H1 (cell line): ENCODE data around the gene RTN3. TPM values are rescaled to one million over a fixed set of nuclear protein-coding genes. Genes with fewer than 3 reads are reported as not detected.

ENCODE experiments used
- CTCF ChIA-PET: fragments of 300-600 bp; sonication (Branson Sonifier 250); formaldehyde crosslinking; loops from one replicate; lab custom pipeline; 2021; ENCODE audit not compliant: partially characterized antibody; lab: Charles Lee
- POLR2A ChIA-PET: fragments of 300-600 bp; sonication (Branson Sonifier 250); formaldehyde crosslinking; loops from one replicate; lab custom pipeline; 2021; ENCODE audit warnings: inconsistent platforms; ENCODE audit not compliant: partially characterized antibody; lab: Charles Lee
- DNase-seq, 2 experiments: peaks; one replicate each; pipeline versions ENCODE4 v3.0.0 to v3.0.0-alpha.2; 2010 to 2022; ENCODE audit warnings: low spot score in 2 of 2, low read depth in 1 of 2, mixed read lengths in 1 of 2
- FAIRE-seq: peaks from 2 replicates; lab custom pipeline; 2011; peaks lifted over from hg19 to GRCh38; lab: Jason Lieb, UNC
- H2AFZ ChIP-seq: 2 replicates; pipeline ENCODE4 v1.8.1; 2012; ENCODE audit warnings: low read length, inconsistent platforms
- H2AK5ac ChIP-seq: 2 replicates; pipeline ENCODE4 v1.6.1; 2013; ENCODE audit warnings: low read depth, low read length
- H2BK120ac ChIP-seq: replicated peaks from 2 replicates; pipeline ENCODE3; 2013; ENCODE audit warnings: low read depth, low read length, inconsistent platforms
- H2BK12ac ChIP-seq: 2 replicates; pipeline ENCODE4 v1.6.1; 2013; ENCODE audit warnings: low read depth, low read length
- H2BK15ac ChIP-seq: 2 replicates; pipeline ENCODE4 v1.6.1; 2013; ENCODE audit warnings: low read length
- H2BK20ac ChIP-seq: 2 replicates; pipeline ENCODE4 v1.6.1; 2013; ENCODE audit warnings: low read length
- H2BK5ac ChIP-seq: 2 replicates; pipeline ENCODE4 v1.6.1; 2013; ENCODE audit warnings: low read depth, low read length
- H3K14ac ChIP-seq: 2 replicates; pipeline ENCODE4 v1.6.1; 2013; ENCODE audit warnings: inconsistent platforms; ENCODE audit not compliant: insufficient read length
- H3K18ac ChIP-seq: 2 replicates; pipeline ENCODE4 v1.6.1; 2013; ENCODE audit warnings: low read length; ENCODE audit errors: extremely low read depth
- H3K23ac ChIP-seq: 2 replicates; pipeline ENCODE4 v1.6.1; 2013; ENCODE audit warnings: inconsistent platforms; ENCODE audit not compliant: insufficient read length
- H3K23me2 ChIP-seq: 2 replicates; pipeline ENCODE4 v1.6.1; 2013; ENCODE audit warnings: low read depth, low read length
- H3K27ac ChIP-seq: 2 replicates; pipeline ENCODE4 v1.6.1; 2011; ENCODE audit warnings: low read depth, low read length, inconsistent platforms
- H3K27me3 ChIP-seq, 4 experiments: replicated peaks in 1 of 4; 1 replicate in 1 of 4; 2 replicates in 3 of 4; pipeline versions ENCODE4 v1.6.1 to v1.8.1; 2011 to 2013; ENCODE audit warnings: low read length in 3 of 4, mild to moderate bottlenecking in 3 of 4, inconsistent platforms in 2 of 4, mixed read lengths in 2 of 4, moderate library complexity in 1 of 4; ENCODE audit not compliant: control insufficient read depth in 3 of 4, insufficient read depth in 3 of 4; ENCODE audit errors: extremely low read depth in 1 of 4
- H3K36me3 ChIP-seq, 4 experiments: 2 replicates each; pipeline versions ENCODE4 v1.6.1 to v1.8.1; 2011 to 2013; ENCODE audit warnings: mild to moderate bottlenecking in 4 of 4, low read length in 3 of 4, moderate library complexity in 2 of 4, control low read depth in 1 of 4, inconsistent platforms in 1 of 4; ENCODE audit not compliant: insufficient read depth in 4 of 4, control insufficient read depth in 2 of 4
- H3K4ac ChIP-seq: replicated peaks from 2 replicates; pipeline ENCODE3; 2013; ENCODE audit warnings: low read length, low read depth, mixed read lengths, inconsistent platforms; ENCODE audit not compliant: insufficient read length
- H3K4me1 ChIP-seq, 4 experiments: replicated peaks in 1 of 4; 1 replicate in 1 of 4; 2 replicates in 3 of 4; pipeline versions ENCODE4 v1.6.1 to v1.8.1; 2011 to 2013; ENCODE audit warnings: low read length in 3 of 4, inconsistent platforms in 2 of 4, mixed read lengths in 1 of 4; ENCODE audit not compliant: insufficient read depth in 4 of 4, control insufficient read depth in 3 of 4
- H3K4me2 ChIP-seq, 2 experiments: 2 replicates each; pipeline versions ENCODE4 v1.6.1 to v1.8.1; 2011 to 2013; ENCODE audit warnings: low read depth in 2 of 2, low read length in 2 of 2, control low read depth in 1 of 2, inconsistent platforms in 1 of 2, mild to moderate bottlenecking in 1 of 2; ENCODE audit not compliant: insufficient read depth in 1 of 2
- H3K4me3 ChIP-seq, 4 experiments: fragments of 200-600, 300-600 bp in 1 of 4; sonication (generic), shearing (Covaris generic), sonication (Bioruptor Twin) in 1 of 4; 2 replicates each; pipeline versions ENCODE4 v1.5.1 to v1.8.1; 2011 to 2016; ENCODE audit warnings: low read length in 4 of 4, low read depth in 3 of 4, control low read depth in 2 of 4, inconsistent platforms in 2 of 4, mild to moderate bottlenecking in 2 of 4, mixed read lengths in 1 of 4, moderate library complexity in 1 of 4; ENCODE audit not compliant: insufficient read depth in 2 of 4; ENCODE audit errors: extremely low read depth in 1 of 4
- H3K56ac ChIP-seq: replicated peaks from 2 replicates; pipeline ENCODE3; 2013; ENCODE audit warnings: low read depth, mild to moderate bottlenecking, mixed read lengths, low read length, inconsistent platforms; ENCODE audit not compliant: insufficient read length
- H3K79me1 ChIP-seq: 2 replicates; pipeline ENCODE4 v1.6.1; 2013; ENCODE audit warnings: low read depth, low read length, control low read depth
- H3K79me2 ChIP-seq, 2 experiments: 2 replicates each; pipeline versions ENCODE4 v1.6.1 to v1.8.1; 2012 to 2013; ENCODE audit warnings: low read length in 2 of 2, mild to moderate bottlenecking in 2 of 2, inconsistent platforms in 1 of 2; ENCODE audit not compliant: insufficient read depth in 2 of 2, control insufficient read depth in 1 of 2
- H3K9ac ChIP-seq, 4 experiments: replicated peaks in 1 of 4; 1 replicate in 1 of 4; 2 replicates in 3 of 4; pipeline versions ENCODE4 v1.6.1 to v1.8.1; 2011 to 2013; ENCODE audit warnings: low read depth in 3 of 4, low read length in 3 of 4, control low read depth in 2 of 4, mild to moderate bottlenecking in 2 of 4, moderate library complexity in 2 of 4, inconsistent platforms in 1 of 4; ENCODE audit errors: extremely low read depth in 1 of 4
- H3K9me3 ChIP-seq, 2 experiments: 2 replicates each; pipeline versions ENCODE4 v1.6.1 to v1.8.1; 2012 to 2013; ENCODE audit warnings: mild to moderate bottlenecking in 2 of 2, moderate library complexity in 2 of 2, control low read depth in 1 of 2, inconsistent platforms in 1 of 2, low read depth in 1 of 2, low read length in 1 of 2, mixed read lengths in 1 of 2; ENCODE audit not compliant: insufficient read depth in 2 of 2
- H4K20me1 ChIP-seq, 2 experiments: replicated peaks in 1 of 2; 2 replicates each; pipeline versions ENCODE3 to v1.8.1; 2011 to 2013; ENCODE audit warnings: inconsistent platforms in 2 of 2, low read length in 2 of 2, mild to moderate bottlenecking in 1 of 2; ENCODE audit not compliant: insufficient read depth in 2 of 2, control insufficient read depth in 1 of 2
- H4K5ac ChIP-seq: 2 replicates; pipeline ENCODE4 v1.6.1; 2013; ENCODE audit warnings: low read length, low read depth, mixed read lengths, inconsistent platforms; ENCODE audit not compliant: insufficient read length
- H4K8ac ChIP-seq: 2 replicates; pipeline ENCODE4 v1.8.0; 2013; ENCODE audit warnings: mild to moderate bottlenecking, moderate library complexity, low read length, inconsistent platforms; ENCODE audit not compliant: insufficient read depth; ENCODE audit errors: extremely low read depth
- H4K91ac ChIP-seq: replicated peaks from 2 replicates; pipeline ENCODE3; 2013; ENCODE audit warnings: low read length, mixed read lengths, inconsistent platforms; ENCODE audit not compliant: insufficient read length
- ASH2L ChIP-seq: fragments of 200-600, 300-600 bp; sonication (generic); IDR thresholded peaks from one replicate; pipeline ENCODE4 v1.7.1; 2017; ENCODE audit warnings: low read length
- CTCF ChIP-seq, 3 experiments: IDR thresholded peaks; 1 replicate in 2 of 3; 2 replicates in 1 of 3; pipeline versions ENCODE4 v1.5.1 to v1.6.1; 2011; ENCODE audit warnings: low read length in 3 of 3, mild to moderate bottlenecking in 3 of 3, inconsistent platforms in 2 of 3, low read depth in 1 of 3, moderate library complexity in 1 of 3; ENCODE audit not compliant: insufficient read depth in 1 of 3; ENCODE audit errors: control extremely low read depth in 1 of 3
- EP300 ChIP-seq, 2 experiments: IDR thresholded peaks; 1 replicate in 1 of 2; 2 replicates in 1 of 2; pipeline ENCODE4 v1.6.1; 2011 to 2012; ENCODE audit warnings: low read depth in 2 of 2, low read length in 2 of 2, mild to moderate bottlenecking in 2 of 2, borderline replicate concordance in 1 of 2, inconsistent platforms in 1 of 2, moderate library complexity in 1 of 2
- GTF2F1 ChIP-seq: IDR thresholded peaks from 2 replicates; pipeline ENCODE4 v1.6.1; 2012; ENCODE audit warnings: low read depth, low read length, improper control_type of control experiment, borderline replicate concordance
- SIN3A ChIP-seq, 2 experiments: IDR thresholded peaks in 1 of 2; conservative IDR thresholded peaks in 1 of 2; 2 replicates each; pipeline ENCODE4 v1.6.1; 2011 to 2012; ENCODE audit warnings: low read length in 2 of 2, improper control_type of control experiment in 1 of 2, low read depth in 1 of 2, mild to moderate bottlenecking in 1 of 2
- SP1 ChIP-seq: IDR thresholded peaks from 2 replicates; pipeline ENCODE4 v1.6.1; 2011; ENCODE audit warnings: low read depth, low read length
- ZNF274 ChIP-seq: IDR thresholded peaks from 2 replicates; pipeline ENCODE4 v1.7.0; 2012; ENCODE audit warnings: low read length, borderline replicate concordance; ENCODE audit errors: extremely low read depth
- WGBS, 2 experiments: shearing (Covaris generic) in 1 of 2; methylation state at CpG; one replicate each; pipeline versions ENCODE4 v1.1.6 to v1.1.7; 2013 to 2015; ENCODE audit warnings: low lambda C conversion rate in 2 of 2, mixed read lengths in 2 of 2, inconsistent platforms in 1 of 2, low coverage in 1 of 2, missing lambda C conversion rate in 1 of 2; ENCODE audit not compliant: insufficient replicate concordance in 2 of 2, insufficient coverage in 1 of 2, insufficient read length in 1 of 2; ENCODE audit errors: extremely low coverage in 1 of 2, missing lambda C conversion rate in 1 of 2; 5-methylcytosine and 5-hydroxymethylcytosine counted together
- polyA plus RNA-seq, 7 experiments: library from polyadenylated mRNA; depleted of rRNA in 3 of 7; stranded (reverse) in 5 of 7; unstranded in 2 of 7; fragments of >200 nt in 5 of 7; fragments of 200-250 nt in 2 of 7; gene quantifications; 1 replicate in 5 of 7; 2 replicates in 1 of 7; 4 replicates in 1 of 7; pipeline versions ENCODE4 v1.2.1 to v1.2.3, GENCODE V29; 2011 to 2013; ENCODE audit warnings: missing spikeins in 2 of 7, mixed read lengths in 2 of 7
- total RNA-seq: library from RNA; stranded (reverse); fragmentation: NEBNext Ultra II Directional; extraction: Animal tissue kit (Norgen Biotek cat#: 25700); gene quantifications from 2 replicates; pipeline ENCODE4 v1.2.1, GENCODE V29; 2021

Gene RTN3
- total and polyA plus RNA-seq, 2 of the 8 experiments (the other 6 are each of a cell fraction or from before 2014, with no cell fraction given) = 160 to 203 TPM

- FAIRE-seq = no peak
These were observed 13.1 kb upstream of the RTN3 start for GRCh38 chr11:63667995-63668795.

More at GRCh38 chr11:63667995-63668795, 13.1 kb upstream of the RTN3 start:
- peaks cover 0 to 8% (median 2%) of the 10 kb centered on the region in 4 experiments; a peak in 2 of 7 replicates for H3K4me1 ChIP-seq
- no peak for DNase-seq
- WGBS, 2 experiments = 88% methylated on average over 3 of the region's 3 CpGs; no CpG with 5 or more reads in 1 of the 2 experiments
- H2BK120ac ChIP-seq = no peak overlapping the region
- peaks cover 0 to 4% of the 10 kb centered on the region in 2 experiments; a peak in 1 of 4 replicates for H3K9me3 ChIP-seq
- no peak overlapping the region for H2BK15ac ChIP-seq
- no peak overlapping the region for H2BK20ac ChIP-seq
- no peak overlapping the region for H2BK12ac ChIP-seq
- H3K23ac ChIP-seq = no peak overlapping the region
- no peak overlapping the region for H4K91ac ChIP-seq
- no peaks in the 10 kb centered on the region; the same call in 1 of the 2 replicates for H3K23me2 ChIP-seq
- no peak overlapping the region for H2AK5ac ChIP-seq
- H3K4ac ChIP-seq = no peak overlapping the region
- peaks cover 6 to 69% of the 10 kb centered on the region in 2 experiments; a peak in 3 of 4 replicates for H3K79me2 ChIP-seq
- no peak overlapping the region for H3K56ac ChIP-seq
- no peak overlapping the region for H3K27ac ChIP-seq
- H3K27me3 ChIP-seq = peaks cover 0 to 5% (median 0%) of the 10 kb centered on the region in 4 experiments; a peak in 1 of 7 replicates
- H3K4me3 ChIP-seq = no peak overlapping the region
- no peak overlapping the region for H3K14ac ChIP-seq
- no peak overlapping the region for H4K8ac ChIP-seq
- H3K79me1 ChIP-seq = peaks cover 6% of the 10 kb centered on the region; the same call in 1 of the 2 replicates
- H4K20me1 ChIP-seq = no peaks in the 10 kb centered on the region
- no peak overlapping the region for H3K9ac ChIP-seq
- ChIA-PET POLR2A (interaction anchor here (0.7 to 6.0 kb wide), 2 partner anchors 13 to 20 kb away, joined by 4 to 58 read pairs; partner anchors contain the start of gene RTN3), CTCF (interaction anchor here (0.8 to 1.3 kb wide), 3 partner anchors 20 to 123 kb away, joined by 3 to 5 read pairs (median 3); no protein-coding TSS in a partner anchor)
- no peaks in the 10 kb centered on the region for H3K36me3 ChIP-seq
- H2BK5ac ChIP-seq = no peak overlapping the region
- no peak overlapping the region for H3K18ac ChIP-seq
- no peak overlapping the region for H4K5ac ChIP-seq
- TF ChIP-seq ASH2L (no peak), ZNF274 (no peak), EP300 (IDR thresholded peaks at IDR 0.05; ENCODE audit: borderline replicate concordance in 1 of 2, low read depth in 2 of 2, low read length in 2 of 2) (no peak), SP1 (no peak), CTCF (IDR thresholded peaks at IDR 0.05; ENCODE audit: control extremely low read depth in 1 of 3, insufficient read depth in 1 of 3, low read depth in 1 of 3, low read length in 3 of 3) (no peak), SIN3A (conservative IDR thresholded peaks at IDR 0.05 in 1 of 2, IDR thresholded peaks at IDR 0.05 in 1 of 2; ENCODE audit: low read depth in 1 of 2, low read length in 2 of 2) (no peak), GTF2F1 (no peak)
- H2AFZ ChIP-seq = no peak overlapping the region
- H3K4me2 ChIP-seq = no peak overlapping the region
